Measurements from ENCODE around the gene LPCAT1.

DNA sequence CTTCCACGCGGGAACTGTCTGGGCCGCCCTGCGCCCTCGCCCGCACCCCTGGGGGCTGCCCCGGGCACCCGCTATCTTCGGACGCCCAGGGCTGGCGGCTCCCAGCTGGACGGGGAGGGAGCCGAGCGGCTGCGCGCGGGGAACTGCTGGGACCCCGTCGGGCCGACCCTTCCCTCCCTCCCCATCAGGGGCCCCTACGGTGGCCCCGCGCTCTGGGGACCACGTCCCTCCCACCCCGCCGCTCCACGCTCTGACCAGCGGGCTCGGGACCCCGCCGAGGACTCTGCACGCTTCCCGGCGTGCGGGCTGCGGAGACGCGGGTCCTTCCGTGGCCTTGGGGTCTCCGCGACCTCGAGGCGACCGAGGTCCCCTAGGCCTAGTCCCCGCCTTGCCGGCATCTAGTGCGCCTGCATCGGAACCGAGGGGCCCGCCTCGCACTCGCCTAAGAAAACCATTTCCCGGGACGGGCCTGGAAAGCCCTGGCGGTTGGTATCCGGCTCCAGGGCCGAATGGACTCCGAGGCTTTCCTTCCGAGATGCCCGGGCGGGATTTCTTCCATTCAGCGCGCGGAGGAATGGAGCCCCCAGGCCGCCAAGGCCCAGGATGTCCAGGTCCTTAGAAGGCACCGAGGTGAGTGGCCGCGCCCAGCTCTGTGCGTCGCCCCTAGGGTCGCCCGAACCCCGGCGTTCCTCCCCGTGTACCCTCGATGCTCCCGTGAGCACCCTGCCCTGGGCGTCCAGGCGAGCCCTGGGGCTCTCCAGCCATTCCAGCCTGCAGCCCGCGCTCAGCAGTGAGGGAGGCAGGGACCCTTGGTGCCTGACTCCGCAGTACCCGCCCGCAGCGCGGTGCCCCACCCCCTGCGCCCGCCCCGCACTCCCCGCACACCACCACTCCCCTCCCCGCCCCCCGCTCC is 77.8 kb downstream of the LPCAT1 start:
- TF ChIP-seq CTCF (IDR thresholded peaks at IDR 0.05), result no peak
- no peak for TF ChIP-seq POLR2A (IDR thresholded peaks at IDR 0.05)
- no peak for TF ChIP-seq POLR2AphosphoS5 (IDR thresholded peaks at IDR 0.05)

All from breast epithelium (tissue), 3 donors.